Measurements from ENCODE around the gene GNG4.

The GNG4 gene

DNA sequence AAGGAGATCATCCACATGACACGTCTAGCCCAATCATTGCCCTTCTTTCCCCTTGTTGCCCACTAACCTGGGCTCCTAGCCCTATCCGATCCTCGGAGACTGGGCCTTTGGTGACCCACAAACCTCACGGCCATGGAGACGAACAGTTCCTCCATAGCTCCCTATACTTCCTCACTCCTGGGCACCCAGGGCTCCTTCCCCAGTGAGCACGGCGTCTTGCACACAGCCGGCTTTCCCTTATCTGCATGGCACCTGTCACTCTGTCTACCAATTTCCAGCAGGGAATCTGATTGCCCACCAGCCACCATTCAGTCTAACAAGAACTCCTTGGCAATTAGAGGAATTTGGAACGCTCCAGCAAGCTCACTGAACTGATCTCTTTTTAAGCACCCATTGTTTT lies 3.1 kb downstream of the GNG4 start:
- peaks cover 77% of the 10 kb centered on the region for H3K27me3 Mint-ChIP-seq (ENCODE audit: low read depth)

GRCh38 chr1:235644693-235645305 lies 4.8 kb downstream of the GNG4 start:
- H3K27me3 Mint-ChIP-seq (ENCODE audit: low read depth), result peaks cover 71% of the 10 kb centered on the region
- no peak overlapping the region for H3K27ac Mint-ChIP-seq
- no peak overlapping the region for H3K4me3 Mint-ChIP-seq
- H3K36me3 Mint-ChIP-seq (ENCODE audit: low read depth), result no peaks in the 10 kb centered on the region
- peaks cover 6% of the 10 kb centered on the region for H3K4me1 Mint-ChIP-seq
- H3K9me3 Mint-ChIP-seq, result peaks cover 2% of the 10 kb centered on the region
- TF ChIP-seq, protein P1, sequence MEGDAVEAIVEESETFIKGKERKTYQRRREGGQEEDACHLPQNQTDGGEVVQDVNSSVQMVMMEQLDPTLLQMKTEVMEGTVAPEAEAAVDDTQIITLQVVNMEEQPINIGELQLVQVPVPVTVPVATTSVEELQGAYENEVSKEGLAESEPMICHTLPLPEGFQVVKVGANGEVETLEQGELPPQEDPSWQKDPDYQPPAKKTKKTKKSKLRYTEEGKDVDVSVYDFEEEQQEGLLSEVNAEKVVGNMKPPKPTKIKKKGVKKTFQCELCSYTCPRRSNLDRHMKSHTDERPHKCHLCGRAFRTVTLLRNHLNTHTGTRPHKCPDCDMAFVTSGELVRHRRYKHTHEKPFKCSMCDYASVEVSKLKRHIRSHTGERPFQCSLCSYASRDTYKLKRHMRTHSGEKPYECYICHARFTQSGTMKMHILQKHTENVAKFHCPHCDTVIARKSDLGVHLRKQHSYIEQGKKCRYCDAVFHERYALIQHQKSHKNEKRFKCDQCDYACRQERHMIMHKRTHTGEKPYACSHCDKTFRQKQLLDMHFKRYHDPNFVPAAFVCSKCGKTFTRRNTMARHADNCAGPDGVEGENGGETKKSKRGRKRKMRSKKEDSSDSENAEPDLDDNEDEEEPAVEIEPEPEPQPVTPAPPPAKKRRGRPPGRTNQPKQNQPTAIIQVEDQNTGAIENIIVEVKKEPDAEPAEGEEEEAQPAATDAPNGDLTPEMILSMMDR (IDR thresholded peaks at IDR 0.05; ENCODE audit: unreplicated experiment in 3 of 3), result no peak

More for the DNA sequence above, 3.1 kb downstream of the GNG4 start:
- TF ChIP-seq, protein P1 (IDR thresholded peaks at IDR 0.05; ENCODE audit: unreplicated experiment in 3 of 3), result no peak
- H3K9me3 Mint-ChIP-seq, result peaks cover 2% of the 10 kb centered on the region
- H3K27ac Mint-ChIP-seq, result no peak overlapping the region
- no peak overlapping the region for H3K4me3 Mint-ChIP-seq
- no peaks in the 10 kb centered on the region for H3K36me3 Mint-ChIP-seq (ENCODE audit: low read depth)
- peaks cover 6% of the 10 kb centered on the region for H3K4me1 Mint-ChIP-seq

- TF ChIP-seq, protein P1 (IDR thresholded peaks at IDR 0.05; ENCODE audit: unreplicated experiment in 3 of 3), result no peak
- H3K9me3 Mint-ChIP-seq, result peaks cover 2% of the 10 kb centered on the region
- H3K27ac Mint-ChIP-seq, result no peak overlapping the region
- H3K27me3 Mint-ChIP-seq (ENCODE audit: low read depth), result peaks cover 73% of the 10 kb centered on the region
- no peak overlapping the region for H3K4me3 Mint-ChIP-seq
- no peaks in the 10 kb centered on the region for H3K36me3 Mint-ChIP-seq (ENCODE audit: low read depth)
- H3K4me1 Mint-ChIP-seq, result peaks cover 5% of the 10 kb centered on the region
Observed at GRCh38 chr1:235643837-235644692, 5.5 kb downstream of the GNG4 start.

GRCh38 chr1:235642943-235643371 lies 6.6 kb downstream of the GNG4 start:
- peaks cover 2% of the 10 kb centered on the region for H3K9me3 Mint-ChIP-seq
- H3K27me3 Mint-ChIP-seq (ENCODE audit: low read depth), result peaks cover 66% of the 10 kb centered on the region
- H3K27ac Mint-ChIP-seq, result no peak overlapping the region
- no peaks in the 10 kb centered on the region for H3K4me1 Mint-ChIP-seq
- no peak overlapping the region for H3K4me3 Mint-ChIP-seq
- TF ChIP-seq, protein P1 (IDR thresholded peaks at IDR 0.05; ENCODE audit: unreplicated experiment in 3 of 3), result no peak
- no peaks in the 10 kb centered on the region for H3K36me3 Mint-ChIP-seq (ENCODE audit: low read depth)

- H3K4me3 Mint-ChIP-seq, result no peak overlapping the region
- TF ChIP-seq, protein P1 (IDR thresholded peaks at IDR 0.05; ENCODE audit: unreplicated experiment in 3 of 3), result no peak
- no peaks in the 10 kb centered on the region for H3K4me1 Mint-ChIP-seq
- no peak overlapping the region for H3K27ac Mint-ChIP-seq
- H3K27me3 Mint-ChIP-seq (ENCODE audit: low read depth), result peaks cover 59% of the 10 kb centered on the region
- H3K36me3 Mint-ChIP-seq (ENCODE audit: low read depth), result no peaks in the 10 kb centered on the region
- peaks cover 2% of the 10 kb centered on the region for H3K9me3 Mint-ChIP-seq
Observed at GRCh38 chr1:235642011-235642942, 7.3 kb downstream of the GNG4 start.
